Fibroblast of the conjunctiva (primary cell): ENCODE measurements around the gene KLHL29.

Experiments used
- DNase-seq: peaks from one replicate; pipeline ENCODE4 v3.0.0-alpha.2; 2010; ENCODE audit warnings: low read depth

KLHL29 gene

DNA sequence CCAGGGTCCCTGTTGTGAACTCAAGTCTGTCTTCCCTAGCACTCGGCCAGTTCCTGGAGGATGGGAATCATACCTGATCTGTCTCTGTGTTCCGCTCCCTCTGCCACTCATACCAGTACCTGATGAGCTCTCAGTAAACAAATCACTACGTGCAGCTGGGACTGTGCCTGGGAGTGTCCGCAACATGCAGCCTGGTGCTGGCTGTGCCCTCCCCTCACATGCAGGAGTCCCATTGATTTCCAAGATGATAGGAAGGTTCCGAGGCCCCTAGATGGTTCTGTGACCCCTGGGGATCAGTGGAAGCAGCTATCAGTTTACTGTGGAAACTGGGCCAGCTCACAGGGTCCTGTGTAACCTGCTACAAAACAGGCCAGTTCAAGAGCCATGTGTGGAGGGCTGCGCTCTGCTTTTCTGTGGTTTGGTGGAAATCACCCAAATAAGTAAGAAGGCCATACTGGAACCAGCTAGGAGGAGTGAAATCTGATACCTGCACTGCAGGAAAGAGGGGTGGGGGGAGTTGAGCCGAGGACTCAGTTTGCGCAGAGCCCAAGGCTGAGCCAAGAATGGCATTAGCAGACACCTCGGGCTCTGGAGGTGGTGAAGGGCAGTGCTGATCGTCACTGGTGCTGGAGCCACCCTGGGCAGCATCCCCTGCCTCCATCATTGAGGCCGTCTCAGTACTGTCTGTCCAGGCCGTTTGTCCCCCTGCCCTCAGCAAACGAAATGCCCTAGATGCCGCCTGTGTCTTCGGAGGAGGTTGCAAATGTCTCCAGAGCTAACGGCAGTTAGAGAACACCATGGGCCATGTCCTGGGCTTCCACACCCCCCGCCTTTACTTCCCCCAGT is 93.3 kb downstream of the KLHL29 start:
- no peak for DNase-seq

DNA sequence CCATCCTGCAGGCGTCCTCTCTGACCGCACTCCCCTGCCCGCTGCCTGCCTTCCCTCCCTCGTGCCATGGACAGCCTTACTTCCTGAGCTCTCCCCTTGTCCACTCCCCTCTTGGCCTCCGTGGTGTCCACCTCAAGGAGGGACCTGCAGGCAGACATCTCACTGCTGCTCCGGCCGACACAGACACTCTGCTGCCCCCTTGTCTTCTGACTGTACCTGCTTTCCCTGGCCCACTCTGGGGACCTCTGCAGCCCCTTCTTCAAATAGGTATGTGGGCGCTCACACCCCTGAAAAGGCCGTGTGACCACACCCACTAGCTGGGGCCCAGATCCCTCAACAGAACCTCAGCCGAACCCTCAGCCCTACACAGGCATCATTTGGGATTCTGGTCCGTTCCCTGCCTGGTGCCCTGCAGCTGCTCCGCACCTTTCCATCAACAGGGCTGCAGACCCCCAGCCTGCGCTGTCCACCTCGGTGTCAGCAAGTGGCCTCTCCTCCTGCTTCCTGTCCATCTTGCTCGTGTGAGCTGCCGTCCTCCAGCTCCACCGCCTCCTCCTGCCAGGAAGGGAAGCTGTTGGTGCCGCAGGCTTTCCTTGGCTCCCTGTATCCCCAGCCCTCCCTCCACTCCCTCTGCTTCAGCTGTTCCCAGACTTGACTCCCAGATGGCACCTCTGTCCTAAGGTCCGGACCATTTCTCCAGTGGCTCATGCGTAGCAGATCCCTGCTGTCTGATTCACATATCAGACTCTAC is 94.1 kb downstream of the KLHL29 start:
- DNase-seq = no peak

DNA sequence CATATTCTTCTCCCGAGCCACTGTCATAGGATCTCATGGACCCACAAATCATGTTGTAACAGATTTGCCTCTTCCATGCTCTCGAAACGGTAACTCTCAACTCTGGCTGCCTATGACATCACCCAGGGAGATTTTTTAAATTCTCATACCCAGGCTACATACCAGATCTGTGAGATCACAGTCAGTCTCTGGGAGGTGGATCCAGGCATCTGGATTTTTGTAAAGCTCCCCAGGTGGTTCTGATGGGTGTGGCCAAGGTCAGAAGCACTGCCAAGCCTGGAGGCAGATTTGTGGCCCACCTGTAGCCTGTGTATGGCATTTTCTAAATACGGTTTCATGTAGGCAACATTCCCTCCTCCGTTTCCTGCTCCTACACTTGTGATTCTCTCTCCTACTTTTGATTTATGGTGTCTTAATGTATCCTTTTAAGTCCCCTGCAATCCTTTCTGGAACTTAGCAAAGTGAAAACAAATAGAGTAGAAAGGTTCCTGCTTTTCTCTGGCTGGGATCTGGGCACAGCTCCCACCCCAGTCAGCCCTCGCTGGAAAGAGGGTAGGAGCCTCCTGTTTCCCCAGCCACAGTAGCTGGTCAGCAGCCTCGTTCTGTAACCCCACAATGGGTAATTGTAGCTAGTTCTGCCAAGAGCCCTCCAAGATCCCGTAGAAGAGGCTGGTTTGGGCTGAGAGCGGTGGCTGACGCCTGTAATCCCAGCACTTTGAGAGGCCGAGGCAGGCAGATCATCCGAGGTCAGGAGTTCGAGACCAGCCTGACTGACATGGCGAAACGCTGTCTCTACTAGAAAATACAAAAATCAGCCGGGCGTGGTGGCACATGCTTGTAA is 96.2 kb downstream of the KLHL29 start:
- DNase-seq = peak; percentile 37

DNA sequence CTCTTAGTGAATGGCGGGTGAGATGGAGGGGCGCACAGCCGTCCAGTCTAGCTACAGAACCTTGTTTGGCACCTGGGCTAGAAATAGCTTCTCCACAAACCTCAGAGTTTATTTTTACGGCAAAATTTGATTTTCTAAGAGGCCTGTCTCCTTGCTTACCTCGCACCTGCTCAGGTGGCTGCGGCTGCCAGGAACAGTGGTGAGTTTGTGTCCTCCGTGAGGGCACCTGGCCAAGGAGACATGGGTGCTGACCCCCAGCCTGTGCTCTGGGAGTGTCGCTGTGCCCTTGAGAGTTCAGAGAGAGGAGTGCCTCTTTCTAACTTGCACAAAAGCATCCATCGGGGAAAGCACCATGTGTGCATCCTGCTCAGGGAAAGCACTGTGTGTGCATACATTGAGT is 97.2 kb downstream of the KLHL29 start:
- DNase-seq = no peak

DNA sequence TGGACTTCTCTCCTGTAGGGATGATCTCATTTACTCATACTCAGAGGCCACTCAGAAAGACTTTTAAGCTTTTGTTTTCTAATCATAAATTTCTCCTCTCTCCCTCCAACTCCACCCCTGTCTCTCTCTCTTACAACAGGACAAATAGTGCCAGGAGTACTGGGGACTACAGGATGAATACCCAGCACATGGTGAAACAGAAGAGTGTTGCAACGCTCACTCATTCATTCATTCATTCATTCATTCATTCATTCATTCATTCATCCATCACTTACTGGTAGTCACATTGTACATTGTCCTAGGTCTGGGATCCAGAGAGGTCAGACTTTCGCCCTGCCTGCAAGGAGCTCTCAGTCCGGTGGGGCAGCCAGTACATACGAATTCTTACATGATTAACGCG is 97.6 kb downstream of the KLHL29 start:
- no peak for DNase-seq

DNA sequence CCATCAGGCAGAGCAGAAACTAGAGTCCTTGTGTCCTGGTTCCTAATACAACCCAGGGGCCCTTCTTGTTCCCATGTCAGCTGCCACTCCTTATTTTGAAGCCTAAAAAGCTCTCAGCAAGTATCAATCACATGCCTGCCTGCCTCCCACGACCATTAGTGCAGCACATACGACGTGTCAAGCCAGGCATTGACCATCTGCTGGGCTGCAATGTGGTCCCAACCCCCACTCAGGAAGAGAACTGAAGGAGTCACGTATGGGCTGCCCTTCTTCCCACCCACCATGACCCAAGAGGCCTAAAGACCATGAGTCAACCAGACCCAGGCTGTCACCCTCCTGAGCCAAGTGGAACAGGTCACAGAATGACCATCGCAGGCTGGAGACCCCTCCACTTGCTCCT is 98.8 kb downstream of the KLHL29 start:
- DNase-seq = no peak

DNA sequence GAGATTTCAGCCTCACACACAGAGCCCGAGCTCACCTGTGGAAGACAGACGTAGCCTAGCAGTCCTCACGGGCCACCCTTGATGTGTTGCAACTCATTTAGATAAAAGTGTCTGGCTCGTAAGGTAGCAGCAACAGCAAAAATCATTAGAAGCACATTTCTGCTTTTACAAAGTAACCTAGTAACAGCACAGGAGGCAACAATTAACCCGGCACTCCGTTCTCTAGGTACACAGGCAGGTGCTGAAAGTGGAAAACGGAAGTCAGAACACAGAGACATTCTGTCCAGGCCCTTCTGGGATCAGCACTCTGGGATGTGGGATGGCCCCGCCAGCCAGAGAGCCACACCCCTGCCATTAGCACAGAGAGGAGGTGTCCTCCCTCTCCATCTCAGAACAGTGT is 99.3 kb downstream of the KLHL29 start:
- no peak for DNase-seq

DNA sequence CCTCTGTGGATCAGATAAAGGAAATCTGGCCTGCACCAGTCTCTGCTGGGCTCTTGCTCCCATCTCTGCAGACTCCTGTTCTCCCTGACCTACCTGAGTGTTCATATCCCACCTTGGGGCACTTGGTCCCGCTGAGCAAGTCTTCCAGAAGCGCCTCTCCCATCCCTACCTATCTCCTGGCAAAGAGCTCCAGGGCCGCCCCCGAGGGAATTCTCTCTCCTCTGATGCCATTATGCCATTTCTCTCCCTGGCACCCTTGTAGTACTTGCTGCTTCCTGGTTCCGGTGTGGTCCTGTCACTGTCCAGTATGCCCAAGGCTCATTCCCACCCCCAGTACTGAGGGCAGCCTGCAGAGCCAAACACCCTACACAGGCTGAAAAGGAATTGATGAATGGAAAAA is 99.8 kb downstream of the KLHL29 start:
- no peak for DNase-seq

DNA sequence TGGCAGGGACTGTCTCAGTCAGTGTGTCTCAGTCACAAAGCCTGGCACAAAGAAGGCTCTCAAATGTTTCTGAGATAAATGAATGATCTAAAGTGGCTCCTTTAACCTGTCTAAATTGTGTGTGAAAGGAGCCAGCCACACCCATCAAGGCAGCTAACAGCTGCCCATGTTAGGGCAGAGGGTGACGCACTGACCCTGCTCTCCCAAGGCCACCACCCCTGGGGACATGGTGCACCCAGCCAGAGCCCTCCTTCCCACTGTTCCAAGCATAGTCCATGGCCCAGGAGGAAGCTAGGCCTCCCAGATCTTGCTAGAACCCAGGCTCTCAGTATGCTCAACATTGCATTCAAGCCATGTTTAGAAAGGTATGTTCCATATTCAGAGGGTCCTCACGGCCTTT is 100.3 kb downstream of the KLHL29 start:
- no peak for DNase-seq

DNA sequence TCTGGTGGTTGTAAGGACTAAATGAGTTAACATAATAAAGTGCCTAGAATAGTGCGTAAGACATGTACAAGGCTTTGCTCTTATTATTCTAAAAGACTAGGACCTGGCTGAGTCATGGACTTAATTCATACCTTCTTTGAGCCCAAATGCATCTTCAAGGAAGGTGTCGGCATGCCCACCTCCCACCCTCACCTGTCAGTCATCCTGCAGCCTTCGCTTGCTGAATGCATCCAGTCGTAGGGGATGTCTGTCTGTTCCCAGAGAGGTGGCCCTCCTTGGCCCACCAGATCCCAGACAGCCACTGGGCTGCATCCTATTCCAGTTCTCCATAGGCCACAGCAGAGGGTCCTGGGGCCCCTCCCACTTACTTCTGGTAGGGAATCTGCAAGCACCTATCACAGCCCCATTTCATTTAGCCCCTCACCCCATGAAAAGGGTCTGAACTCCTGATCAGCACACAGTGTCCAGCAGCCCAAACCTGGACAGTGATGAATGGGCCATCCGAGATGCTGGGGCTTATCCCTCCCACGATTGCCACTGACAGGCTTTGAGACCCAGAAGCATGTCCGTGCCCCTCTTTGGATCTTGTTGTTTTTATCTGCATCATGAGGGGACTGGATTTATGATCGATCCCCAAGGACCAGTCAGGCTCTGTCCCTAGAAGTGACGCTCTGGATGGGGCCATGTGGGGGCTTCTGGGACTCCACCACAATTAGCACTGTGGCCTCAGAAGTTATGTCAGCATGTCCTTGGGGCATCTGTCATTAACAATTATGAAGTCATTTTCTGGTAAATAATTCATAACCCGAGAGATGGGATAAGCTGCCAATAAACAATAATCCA is 101.1 kb downstream of the KLHL29 start:
- no peak for DNase-seq

DNA sequence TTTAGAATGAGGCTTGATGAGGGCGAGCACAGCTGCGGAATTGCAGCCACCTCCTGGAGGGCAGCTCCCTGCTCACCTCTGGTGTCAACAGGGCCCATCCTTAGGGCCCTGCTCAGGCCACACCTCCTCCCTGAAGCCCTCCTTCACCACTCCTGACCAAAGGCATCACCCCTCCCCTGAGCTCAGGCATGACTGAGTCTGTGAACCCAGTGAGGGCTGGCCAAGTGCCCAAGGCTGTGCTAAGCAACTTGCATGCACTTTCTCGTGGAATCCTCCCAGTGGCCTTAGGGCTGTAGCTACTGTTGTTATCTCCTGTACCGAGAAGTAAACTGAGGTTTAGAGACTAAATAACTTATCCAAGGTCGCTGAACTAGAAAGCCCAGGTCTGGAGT is 101.7 kb downstream of the KLHL29 start:
- DNase-seq = no peak

DNA sequence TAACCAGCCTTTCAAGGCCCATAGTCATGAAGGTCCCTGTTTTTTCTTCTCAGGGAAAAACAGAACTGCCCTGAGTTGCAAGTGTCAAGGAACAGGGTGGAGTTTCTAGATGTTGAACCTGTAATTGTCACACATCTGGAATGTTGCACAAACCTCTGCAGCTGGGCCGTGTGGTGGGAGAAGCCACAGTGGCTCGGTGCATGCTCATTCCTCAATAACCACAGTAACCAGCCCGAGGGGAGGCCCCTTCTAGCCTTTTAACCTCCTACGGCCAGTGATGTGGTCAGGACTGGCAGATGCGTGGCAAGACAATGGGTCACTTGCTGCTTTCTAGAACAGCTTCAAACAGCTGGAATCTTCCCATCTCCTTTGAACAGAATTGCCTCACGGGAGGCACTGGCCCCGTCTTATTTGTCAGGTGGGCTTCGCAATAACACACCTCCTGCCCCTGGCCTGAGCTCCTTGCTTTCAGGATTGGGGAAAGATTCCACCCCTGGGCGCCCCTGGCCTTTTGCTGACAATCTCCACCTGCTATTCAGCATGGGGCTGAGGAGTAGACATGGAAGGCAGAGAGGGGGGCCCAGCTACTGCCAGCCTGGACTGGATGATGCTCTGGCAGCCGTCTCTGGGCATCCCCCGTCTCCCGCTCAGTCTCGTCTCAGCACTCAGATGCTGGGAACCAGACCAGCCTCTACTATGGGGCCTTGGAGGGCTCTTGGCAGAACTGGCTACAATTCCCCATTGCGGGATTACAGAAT is 102.9 kb downstream of the KLHL29 start:
- DNase-seq = no peak

DNA sequence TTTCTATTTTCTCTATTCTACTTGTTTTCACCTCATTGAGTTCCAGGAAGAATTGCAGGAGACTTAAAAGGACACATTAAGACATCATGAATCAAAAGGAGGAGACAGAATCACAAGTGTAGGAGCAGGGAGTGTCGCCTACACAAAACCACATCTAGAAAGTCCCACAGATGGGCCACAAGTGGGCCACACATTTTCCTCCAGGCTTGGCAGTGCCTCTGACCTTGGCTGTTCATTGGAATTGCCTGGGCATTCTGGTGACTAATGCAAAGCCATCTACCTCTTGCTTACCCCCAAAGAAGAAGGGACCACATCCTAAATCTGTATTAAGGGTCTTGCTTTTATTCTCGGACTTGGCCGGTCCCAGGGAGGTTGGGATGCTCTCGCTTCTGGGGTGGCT is 103.6 kb downstream of the KLHL29 start:
- no peak for DNase-seq

DNA sequence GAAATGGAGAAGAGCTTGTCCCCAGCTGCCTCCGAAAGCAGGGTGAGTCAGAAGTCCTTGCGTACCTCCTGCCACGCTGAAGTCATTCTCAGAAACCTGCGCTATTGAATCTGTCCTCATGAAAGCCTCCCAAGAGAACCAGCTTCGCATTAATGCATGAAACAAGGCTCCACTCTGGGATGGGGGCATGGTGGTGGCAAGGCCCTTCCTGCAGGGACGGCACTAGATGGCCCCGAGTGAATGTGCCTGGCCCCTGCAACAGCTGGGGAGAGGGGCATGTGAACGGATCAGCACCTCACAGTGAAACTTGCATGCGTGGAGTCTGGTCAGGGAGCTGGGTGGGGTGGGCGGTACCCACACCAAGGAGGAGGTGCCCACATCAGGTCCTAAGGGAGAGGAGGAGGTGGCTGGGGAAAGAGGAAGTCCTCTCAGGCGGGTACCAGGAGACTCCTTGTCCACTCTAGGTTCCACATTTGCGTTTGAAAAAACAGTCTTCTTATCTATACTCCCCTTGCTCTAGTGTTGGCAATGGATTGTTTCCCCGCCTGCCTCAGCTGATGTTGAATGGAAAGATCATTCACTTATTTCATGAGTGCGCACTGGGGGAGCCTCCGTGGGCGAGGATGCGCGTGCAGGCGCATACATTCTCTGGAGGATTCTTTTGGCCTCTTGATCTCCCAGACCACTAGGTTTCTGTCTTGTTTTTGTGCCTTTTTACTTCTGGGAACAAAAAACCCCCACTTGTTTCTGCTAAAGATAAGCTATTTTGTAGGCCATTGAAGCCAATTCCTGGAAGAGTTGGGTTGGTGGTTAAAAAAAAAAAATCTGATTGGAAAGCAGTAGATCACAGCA is 104.7 kb downstream of the KLHL29 start:
- no peak for DNase-seq

DNA sequence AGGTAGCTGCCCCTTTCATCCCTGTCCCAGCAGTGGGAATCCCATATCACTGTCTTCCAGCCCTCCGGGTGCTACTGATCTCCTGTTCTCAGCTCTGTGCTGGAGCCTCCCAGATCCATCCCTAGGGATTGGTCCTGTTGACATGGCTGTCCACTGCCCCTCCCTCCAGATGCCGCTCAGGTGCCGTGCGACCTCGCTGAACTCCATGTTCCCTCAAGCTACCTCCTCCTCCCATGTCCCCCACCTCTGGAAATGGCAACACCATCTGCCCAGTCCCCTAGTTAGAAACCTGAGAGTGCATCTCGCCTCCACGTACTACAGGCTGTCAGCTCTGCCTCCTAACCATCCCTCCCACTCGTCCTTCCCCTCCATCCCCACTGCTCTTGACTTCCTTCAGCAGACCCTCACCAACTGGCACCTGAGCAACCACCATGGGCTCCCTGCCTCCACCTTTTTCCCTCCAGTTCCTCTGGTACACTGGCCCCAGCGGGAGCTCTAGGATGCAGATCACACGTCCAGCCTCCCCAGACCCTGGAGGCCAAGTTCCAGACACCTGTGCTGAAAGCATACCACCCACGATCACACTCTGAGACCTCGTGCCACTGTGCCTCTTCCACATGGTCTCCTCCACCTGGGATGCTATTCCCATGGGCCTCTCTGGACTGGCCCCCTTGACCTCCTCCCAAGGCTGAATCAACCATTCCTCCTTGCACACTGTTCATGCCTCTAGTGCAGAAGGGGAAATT is 106.8 kb downstream of the KLHL29 start:
- DNase-seq = no peak

DNA sequence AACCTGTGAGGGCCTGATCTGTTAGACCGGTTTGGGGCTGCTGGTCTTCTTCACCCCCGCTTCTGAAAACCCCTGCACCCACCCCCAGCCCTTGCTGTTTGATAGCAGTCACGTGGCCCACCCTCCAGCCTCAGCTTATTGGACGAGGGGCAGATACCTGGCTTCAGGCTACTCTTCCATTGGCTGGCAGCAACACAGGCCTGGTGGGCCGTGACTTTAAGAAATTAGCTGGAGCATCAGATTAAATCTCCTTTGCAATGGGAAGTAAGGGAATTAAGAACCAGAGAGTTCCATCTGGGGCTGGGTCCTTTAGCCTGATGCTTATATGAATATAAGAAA is 107.3 kb downstream of the KLHL29 start:
- no peak for DNase-seq

DNA sequence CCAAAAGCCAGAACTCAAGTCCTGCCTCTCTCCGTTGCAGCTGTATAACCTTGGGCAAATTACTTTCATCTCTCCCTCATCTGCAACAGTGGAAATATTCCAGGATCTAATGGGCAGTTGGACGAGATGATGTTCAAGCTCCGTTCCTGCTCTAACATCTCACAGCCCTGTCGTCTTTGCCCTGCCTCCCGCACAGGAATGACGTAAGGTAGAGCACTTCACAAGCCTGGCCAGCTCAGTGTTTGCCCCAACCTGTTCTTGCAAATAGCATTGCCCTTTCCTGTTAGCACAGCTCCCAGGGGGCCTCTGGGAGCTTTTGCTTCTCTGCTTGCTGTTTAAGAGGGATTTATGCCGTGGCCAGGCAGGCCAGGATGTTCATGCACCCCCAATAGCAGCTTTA is 107.9 kb downstream of the KLHL29 start:
- no peak for DNase-seq

DNA sequence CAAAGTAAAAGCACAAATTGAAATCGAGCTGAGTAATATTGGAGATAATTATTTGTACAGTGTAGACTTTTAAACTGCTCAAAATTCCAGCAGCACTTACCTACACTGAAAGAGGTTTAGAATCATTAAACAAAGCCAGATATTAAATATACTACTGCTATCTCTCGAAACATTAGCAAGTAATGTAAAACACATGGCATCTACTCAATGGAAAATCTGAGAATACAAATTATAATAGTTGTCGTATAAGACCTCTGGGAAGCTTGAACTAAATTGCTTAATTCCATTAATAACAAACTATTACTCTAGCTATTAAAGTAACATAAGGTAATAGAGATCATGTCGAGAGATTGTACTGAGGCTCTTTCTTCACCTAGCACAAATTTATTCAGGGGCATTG is 108.9 kb downstream of the KLHL29 start:
- no peak for DNase-seq

DNA sequence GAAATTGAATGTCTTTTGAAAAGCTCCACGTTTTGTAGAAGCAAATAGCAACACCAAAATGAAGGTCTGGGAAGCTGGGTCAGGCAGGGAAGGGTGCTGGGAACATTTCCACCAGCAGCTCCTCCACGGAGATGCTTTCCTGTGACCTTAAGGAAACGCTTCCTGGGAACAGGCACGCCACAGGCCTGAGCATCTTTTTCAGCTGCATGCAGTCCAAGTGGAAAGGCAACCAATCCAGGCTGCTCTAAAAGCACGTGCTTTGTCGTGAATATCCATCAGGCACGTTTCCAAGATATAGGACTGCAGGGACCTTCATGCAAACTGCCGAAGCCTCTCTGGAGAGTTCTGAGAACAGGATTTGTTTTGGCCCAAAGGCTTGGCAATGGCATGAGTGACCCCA is 109.3 kb downstream of the KLHL29 start:
- no peak for DNase-seq
